C1 segment of cervical spinal cord (tissue), 14 donors: ENCODE results near the gene TMEM9B.

Experiments used
- DNase-seq, 14 donors: peaks; one replicate each; lab custom pipeline; 2025; lab: John Stamatoyannopoulos, UW

TMEM9B gene

DNA sequence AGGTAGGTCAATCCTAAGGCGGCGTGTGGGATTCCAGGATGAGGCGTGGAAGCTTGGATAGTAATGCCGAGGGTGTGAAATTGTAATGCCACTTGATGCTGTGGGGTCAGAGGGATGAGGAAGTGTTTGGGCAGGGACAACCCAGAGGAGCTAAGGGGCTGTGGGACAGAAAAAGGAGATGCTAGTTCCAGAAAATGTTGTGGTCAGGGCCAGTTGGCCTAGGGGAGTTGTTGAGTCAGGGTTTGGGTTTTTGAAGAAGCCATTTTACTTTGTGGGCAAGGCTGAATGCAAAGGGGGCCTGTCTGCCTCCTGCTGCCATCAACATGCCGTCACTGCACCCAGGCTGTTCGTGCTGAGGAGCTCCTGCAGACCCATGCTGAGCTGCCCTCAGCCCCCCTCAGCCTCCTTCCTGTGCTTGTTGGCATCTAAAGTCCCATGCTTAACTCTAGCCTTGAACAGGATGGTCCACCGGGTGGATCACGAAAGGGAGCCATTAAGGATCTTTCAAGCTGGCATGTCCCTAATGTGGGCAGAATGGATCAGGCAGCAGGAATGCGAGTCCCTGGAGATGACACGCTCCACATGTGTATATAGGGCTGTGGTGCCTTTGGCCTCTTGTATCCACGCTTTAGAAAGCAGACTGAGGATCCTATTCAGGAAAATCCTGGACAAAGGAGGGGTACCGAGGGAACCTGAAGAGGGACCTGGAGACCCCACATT, 33.6 kb downstream of the TMEM9B start:
- DNase-seq, result no peak

- no peak for DNase-seq
These were observed 35.1 kb downstream of the TMEM9B start for GRCh38 chr11:8928981-8929615.

- no peak for DNase-seq
These were observed 36.0 kb downstream of the TMEM9B start for GRCh38 chr11:8928205-8928604.

- DNase-seq, result no peak
These were observed 37.0 kb downstream of the TMEM9B start for GRCh38 chr11:8927233-8927632.

DNA sequence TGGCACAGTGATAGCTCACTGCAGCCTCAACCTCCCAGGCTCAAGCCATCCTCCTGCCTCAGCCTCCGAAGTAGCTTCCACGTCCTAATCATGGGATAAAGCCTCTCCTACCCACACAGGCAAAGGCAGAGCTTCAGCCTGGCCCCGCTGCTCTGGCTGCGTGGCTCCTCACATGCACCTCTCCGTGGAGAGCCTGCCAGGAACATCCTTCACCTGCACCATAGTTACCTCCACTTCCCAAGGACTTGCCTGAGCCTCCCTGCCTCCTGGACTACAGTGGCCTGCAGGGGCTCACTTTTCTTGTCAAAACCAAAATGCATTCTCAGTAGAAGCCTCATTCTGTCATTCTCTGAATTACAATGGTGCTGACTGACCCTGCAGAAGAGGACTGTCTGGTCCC, 38.0 kb downstream of the TMEM9B start:
- no peak for DNase-seq

GRCh38 chr11:8925711-8926110, 38.5 kb downstream of the TMEM9B start:
- DNase-seq, result no peak

DNA sequence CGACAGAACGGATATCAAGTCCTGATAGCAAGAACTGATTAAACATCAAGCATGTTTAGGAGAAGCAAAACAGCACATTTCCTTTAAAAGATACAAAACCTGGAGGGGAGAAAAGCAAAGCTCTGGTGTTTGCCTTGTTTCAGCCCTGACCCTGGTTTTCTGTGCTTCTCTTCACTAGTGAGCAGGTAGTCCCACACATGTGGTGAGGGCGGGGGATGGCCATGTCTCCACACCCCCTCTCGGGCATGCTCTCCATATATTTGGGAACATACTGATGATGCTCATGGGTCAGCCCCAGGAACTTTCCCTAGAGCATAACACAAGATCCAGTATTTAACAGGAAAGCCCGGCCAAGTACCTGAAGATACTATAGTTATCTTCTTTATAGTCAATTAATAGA, 41.6 kb downstream of the TMEM9B start:
- DNase-seq, result no peak

DNA sequence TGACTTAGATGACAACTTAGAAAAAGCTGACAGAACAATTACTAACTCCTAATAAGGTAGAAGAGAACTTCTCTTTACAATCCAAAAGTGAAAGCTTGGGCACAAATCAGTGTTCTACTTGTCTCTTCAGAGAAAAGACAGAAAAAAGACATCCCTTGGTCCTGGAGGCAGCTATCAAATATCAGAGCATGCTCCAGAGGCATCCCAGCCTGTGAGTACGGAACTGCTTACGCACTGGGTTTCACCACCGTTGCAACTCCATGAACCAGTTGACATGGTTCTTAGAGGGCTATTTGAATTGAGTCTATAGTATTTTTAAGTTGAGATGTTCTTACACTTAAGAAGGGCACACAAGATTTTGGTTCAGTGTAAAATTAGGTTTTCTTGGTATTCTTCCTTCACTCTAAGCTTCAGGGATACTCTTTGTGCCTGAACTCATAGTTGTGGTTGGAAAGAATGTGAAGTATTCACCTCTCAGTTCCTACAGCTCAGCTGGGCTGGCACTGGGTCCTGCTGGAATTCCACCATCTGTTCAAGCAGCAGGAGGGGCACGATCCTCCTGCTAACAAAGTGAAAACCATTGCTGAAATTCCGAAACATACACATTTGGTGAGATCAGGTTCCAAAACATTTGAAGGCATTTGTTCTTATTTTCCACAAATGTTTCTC, 47.0 kb downstream of the TMEM9B start:
- DNase-seq, result peak in 1 of 14 donors; percentile 84

GRCh38 chr11:8914661-8915018, 49.6 kb downstream of the TMEM9B start:
- no peak for DNase-seq

- DNase-seq, result peak in 5 of 14 donors; percentile 9 to 62 (median 35)
These were observed 50.1 kb downstream of the TMEM9B start for GRCh38 chr11:8913961-8914660.

- DNase-seq, result peak; percentile 55 to 95 (median 90)
These were observed 53.0 kb downstream of the TMEM9B start, which contains the start of gene AKIP1 for GRCh38 chr11:8911029-8911823. TSS of gene AKIP1 (plus strand) at chr11:8911189. CDS start at chr11:8911450, 261 bp downstream.

DNA sequence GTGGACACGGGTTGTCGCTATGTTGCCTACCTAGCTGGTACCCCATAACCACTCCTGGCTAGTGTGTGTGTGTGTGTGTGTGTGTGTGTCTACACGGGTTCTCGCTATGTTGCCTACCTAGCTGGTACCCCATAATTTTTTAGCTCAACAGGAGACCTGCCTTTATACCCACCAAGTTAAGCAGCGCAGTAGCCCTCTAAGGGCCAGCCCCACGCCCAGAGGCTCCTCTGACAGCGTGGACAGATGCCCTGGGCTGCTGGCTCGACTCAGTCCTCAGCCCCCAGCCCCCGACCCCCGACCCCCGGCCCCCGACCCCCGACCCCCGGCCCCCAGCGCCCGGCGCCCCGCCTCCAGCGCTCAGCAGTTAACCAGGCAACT, 53.6 kb downstream of the TMEM9B start:
- no peak for DNase-seq

GRCh38 chr11:8908099-8908498, 56.1 kb downstream of the TMEM9B start:
- no peak for DNase-seq

DNA sequence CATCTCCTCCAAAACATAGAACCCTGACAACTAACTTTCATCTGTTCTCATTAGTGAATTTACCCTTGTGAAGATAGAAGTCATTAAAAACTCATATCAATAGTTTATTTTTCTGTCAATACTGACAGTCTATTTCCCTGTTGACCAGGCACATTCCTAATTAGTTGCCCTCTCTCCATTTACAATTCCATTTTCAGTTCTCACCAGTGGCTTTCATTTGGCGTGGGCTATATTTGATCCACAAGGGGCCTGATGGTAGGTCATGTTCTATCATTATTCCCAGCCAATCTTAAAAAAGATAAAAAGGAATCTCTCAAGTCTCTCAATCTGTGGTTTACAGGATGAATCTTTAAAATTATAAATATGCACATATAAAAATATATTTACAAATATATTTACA, 57.1 kb downstream of the TMEM9B start:
- no peak for DNase-seq

- DNase-seq, result no peak
These were observed 58.6 kb downstream of the TMEM9B start for GRCh38 chr11:8905528-8906165.

- DNase-seq, result no peak
These were observed 65.0 kb downstream of the TMEM9B start for GRCh38 chr11:8899119-8899753.
